ENCODE measurements around the gene DIO3. TPM values are rescaled to one million over a fixed set of nuclear protein-coding genes. Genes with fewer than 3 reads are reported as not detected.

DIO3 gene
- total RNA-seq (1 to 10 TPM in 1 of 2 donors, under 1 TPM in 1; 0.91 to 1.3 TPM), polyA plus RNA-seq (1 to 10 TPM; 1.5 to 7.1 TPM)
- long read RNA-seq, donor 1, partial matches to known transcripts: 0 of 2 reads
- long read RNA-seq, donor 1, other reads (novel, unspliced or antisense): 0 of 2 reads
- long read RNA-seq, donor 2: 0 reads
- long read RNA-seq, donor 3: 0 reads
- long read RNA-seq, donor 4: 0 reads
- long read RNA-seq, donor 5: 0 reads

DNA sequence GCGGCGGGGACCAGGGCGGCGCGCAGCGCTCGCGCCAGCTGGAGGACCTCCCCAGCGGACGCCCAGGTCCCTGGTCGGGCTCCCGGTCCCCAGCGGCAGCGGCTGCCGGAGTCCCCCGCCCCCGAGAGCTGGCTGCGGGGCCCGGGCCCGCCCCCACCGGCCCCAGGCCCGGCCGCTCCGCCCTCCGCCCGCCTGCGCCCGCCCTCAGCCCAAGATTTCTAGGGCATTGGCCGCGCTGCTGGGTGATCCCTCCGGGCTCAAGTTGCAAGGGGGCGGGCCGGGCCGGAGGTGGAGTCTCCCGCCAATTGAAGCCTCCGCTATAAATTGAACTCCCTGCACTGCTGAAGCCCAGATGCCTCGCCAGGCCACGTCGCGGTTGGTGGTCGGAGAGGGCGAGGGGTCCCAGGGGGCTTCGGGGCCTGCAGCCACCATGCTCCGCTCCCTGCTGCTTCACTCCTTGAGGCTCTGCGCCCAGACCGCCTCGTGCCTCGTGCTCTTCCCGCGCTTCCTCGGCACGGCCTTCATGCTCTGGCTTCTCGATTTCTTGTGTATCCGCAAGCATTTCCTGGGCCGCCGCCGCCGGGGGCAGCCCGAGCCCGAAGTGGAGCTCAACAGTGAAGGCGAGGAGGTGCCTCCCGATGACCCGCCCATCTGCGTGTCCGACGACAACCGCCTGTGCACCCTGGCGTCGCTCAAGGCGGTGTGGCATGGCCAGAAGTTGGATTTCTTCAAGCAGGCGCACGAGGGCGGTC lies at the start of gene DIO3:
Gene DIO3 (plus strand): TSS at position 351 of the 752 bp plus-strand sequence.
- Histone ChIP-seq H3K27ac (ENCODE audit: low read depth in 1 of 2, low read length in 1 of 2) (no peak within 1 kb of the TSS), H3K4me3 (peak within 1 kb of the TSS; percentile 47), H3K9me3 (ENCODE audit: control insufficient read depth in 4 of 4, insufficient read depth in 3 of 4, low read length in 3 of 4) (peaks cover 0 to 23% (median 0%) of the 10 kb centered on the region in 4 donors), H3K4me1 (ENCODE audit: control insufficient read depth in 5 of 5, insufficient read depth in 5 of 5, low read length in 5 of 5) (peaks cover 0 to 18% (median 0%) of the 10 kb centered on the region in 5 donors), H3K9ac (ENCODE audit: insufficient read depth in 1 of 2, low read length in 2 of 2) (no peak within 1 kb of the TSS), H3K36me3 (ENCODE audit: control insufficient read depth in 4 of 4, insufficient read depth in 4 of 4, low read length in 4 of 4) (no peaks in the 10 kb centered on the region), H3K27me3 (ENCODE audit: control insufficient read depth in 3 of 3, insufficient read depth in 3 of 3, low read length in 2 of 3) (peaks cover 9 to 65% (median 36%) of the 10 kb centered on the region in 3 donors)
- peak; percentile 57 to 66 (median 65) for DNase-seq
- no peak for ATAC-seq (ENCODE audit: insufficient read depth, low FRiP score)
- TF ChIP-seq CTCF (IDR thresholded peaks at IDR 0.05; ENCODE audit: control extremely low read depth, extremely low read depth): no peak
- WGBS, 2 donors: 20 to 22% methylated on average over 47 to 73 of the region's 73 CpGs

DNA sequence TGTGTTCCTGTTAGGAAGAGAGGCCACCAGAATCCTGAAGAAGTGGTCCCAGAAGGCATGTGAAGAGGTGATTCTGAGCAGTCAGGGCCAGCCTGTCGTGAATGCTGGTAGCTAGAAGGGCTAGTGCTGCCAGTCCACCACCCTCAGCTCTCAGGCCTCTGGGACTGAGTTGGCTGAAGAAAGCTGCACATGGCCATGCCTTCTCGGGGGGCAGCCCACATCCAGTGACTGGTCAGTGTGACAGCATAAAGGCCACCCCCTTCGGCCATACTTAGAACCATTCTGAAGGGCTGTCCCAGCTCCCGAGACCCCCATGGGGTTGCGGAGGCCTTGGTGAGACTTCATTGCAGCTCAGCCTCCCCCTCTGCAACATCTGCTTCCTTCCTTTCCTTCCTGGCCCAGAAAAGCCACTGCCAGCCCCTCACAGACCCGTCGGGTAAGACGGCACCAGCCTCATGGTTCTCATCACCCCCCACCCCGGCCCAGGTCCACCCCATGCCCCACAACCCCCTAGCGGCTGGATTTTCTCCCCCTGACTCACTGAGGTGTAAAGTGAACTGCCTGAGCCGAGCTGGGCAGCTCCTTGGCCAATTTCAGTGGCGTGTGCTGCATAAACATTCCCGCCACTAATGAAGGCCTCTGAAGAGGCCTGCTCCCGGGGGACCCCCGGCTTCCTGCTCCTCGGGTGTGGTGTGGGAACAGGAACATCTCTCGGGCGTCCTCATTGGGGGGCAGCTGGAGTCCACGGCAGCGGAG lies 49.5 kb upstream of the DIO3 start:
- Histone ChIP-seq H3K27ac (ENCODE audit: low read depth in 1 of 2, low read length in 1 of 2) (no peak overlapping the region), H3K9me3 (ENCODE audit: control insufficient read depth in 4 of 4, insufficient read depth in 3 of 4, low read length in 3 of 4) (peaks cover 0 to 7% (median 1%) of the 10 kb centered on the region in 4 donors), H3K27me3 (ENCODE audit: control insufficient read depth in 3 of 3, insufficient read depth in 3 of 3, low read length in 2 of 3) (no peaks in the 10 kb centered on the region), H3K4me3 (no peak overlapping the region), H3K36me3 (ENCODE audit: control insufficient read depth in 4 of 4, insufficient read depth in 4 of 4, low read length in 4 of 4) (no peaks in the 10 kb centered on the region), H3K4me1 (ENCODE audit: control insufficient read depth in 5 of 5, insufficient read depth in 5 of 5, low read length in 5 of 5) (peaks cover 0 to 4% (median 0%) of the 10 kb centered on the region in 5 donors), H3K9ac (ENCODE audit: insufficient read depth in 1 of 2, low read length in 2 of 2) (no peak overlapping the region)
- ATAC-seq (ENCODE audit: insufficient read depth, low FRiP score) (no peak), DNase-seq (peak; percentile 23 to 53 (median 32))
- TF ChIP-seq CTCF (IDR thresholded peaks at IDR 0.05; ENCODE audit: control extremely low read depth, extremely low read depth): no peak
- 42 to 48% methylated on average over 20 of the region's 20 CpGs for WGBS, 2 donors

- no peak overlapping the region for H3K27ac ChIP-seq (ENCODE audit: low read depth in 1 of 2, low read length in 1 of 2)
- DNase-seq (no peak), ATAC-seq (ENCODE audit: insufficient read depth, low FRiP score) (no peak)
- peaks cover 0 to 9% (median 0%) of the 10 kb centered on the region in 5 donors for H3K4me1 ChIP-seq (ENCODE audit: control insufficient read depth in 5 of 5, insufficient read depth in 5 of 5, low read length in 5 of 5)
- no peak for TF ChIP-seq CTCF (IDR thresholded peaks at IDR 0.05; ENCODE audit: control extremely low read depth, extremely low read depth)
- WGBS, 2 donors: 88 to 93% methylated on average over 9 of the region's 9 CpGs
- H3K9me3 ChIP-seq (ENCODE audit: control insufficient read depth in 4 of 4, insufficient read depth in 3 of 4, low read length in 3 of 4): peaks cover 0 to 7% (median 1%) of the 10 kb centered on the region in 4 donors
- no peaks in the 10 kb centered on the region for H3K27me3 ChIP-seq (ENCODE audit: control insufficient read depth in 3 of 3, insufficient read depth in 3 of 3, low read length in 2 of 3)
- H3K4me3 ChIP-seq: no peak overlapping the region
- no peaks in the 10 kb centered on the region for H3K36me3 ChIP-seq (ENCODE audit: control insufficient read depth in 4 of 4, insufficient read depth in 4 of 4, low read length in 4 of 4)
- no peak overlapping the region for H3K9ac ChIP-seq (ENCODE audit: insufficient read depth in 1 of 2, low read length in 2 of 2)
These were observed 49.0 kb upstream of the DIO3 start for GRCh38 chr14:101512376-101512695.
